HL-60/S4 (cell line): ENCODE data around the gene ATP13A1.
"Not testable (repeated sequence)": the region's sequence is repeated elsewhere in the genome, so short reads cannot be mapped to it uniquely, and the experiment has no call there.

Experiments used
- in situ Hi-C: fragments of 300-500 bp; cut with MboI; formaldehyde crosslinking; loops from 2 replicates; pipeline ENCODE4 v1.14.3; 2022; ENCODE audit warnings: low sequenced_read_pairs

The ATP13A1 gene

DNA sequence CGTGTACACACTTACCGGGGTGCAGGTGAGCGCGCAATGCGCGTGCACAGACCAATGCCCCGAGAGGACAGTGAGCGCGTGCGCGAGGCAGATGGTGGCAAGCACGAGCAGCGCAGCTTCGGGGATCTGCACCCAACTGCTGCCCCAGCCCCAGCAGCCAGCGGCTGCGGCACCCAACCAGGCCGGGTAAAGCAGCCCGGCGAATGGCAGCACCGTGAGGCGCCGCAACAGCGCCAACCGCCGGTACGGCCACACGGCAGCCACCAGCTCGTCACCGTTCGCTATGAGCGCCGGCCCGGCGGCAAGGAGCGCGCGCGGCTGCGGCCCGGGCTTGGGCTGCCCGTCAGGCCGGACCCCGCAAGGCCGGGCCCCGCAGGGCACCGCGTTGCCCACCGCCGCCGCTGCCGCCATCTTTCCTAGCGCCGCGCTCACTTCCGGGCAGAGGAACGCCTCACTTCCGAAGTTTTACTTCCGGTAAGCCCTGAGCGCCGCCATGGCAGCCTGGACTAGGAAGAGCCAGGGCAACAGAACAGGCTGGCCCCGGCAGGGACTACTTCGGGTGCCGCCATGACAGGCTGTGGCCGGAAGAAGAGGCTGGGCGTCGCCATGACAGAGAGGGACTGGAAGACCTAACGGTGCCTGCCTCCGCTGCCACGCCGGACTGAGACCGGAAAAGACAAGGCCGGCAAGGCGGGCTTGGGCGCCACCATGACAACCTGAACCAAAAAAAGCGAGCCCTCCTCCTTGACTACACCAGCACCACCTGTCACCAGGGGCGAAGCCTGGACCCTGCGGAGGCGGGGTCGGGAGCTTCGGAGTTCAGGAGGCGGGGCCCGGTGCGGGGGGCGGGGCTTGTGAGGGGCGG is at the start of gene ATP13A1:
Gene ATP13A1, minus strand, starts transcription at position 421 of the 865 bp plus-strand sequence. Its CDS starts 10 bp downstream, at position 411.
- in situ Hi-C loops: no loop called here

DNA sequence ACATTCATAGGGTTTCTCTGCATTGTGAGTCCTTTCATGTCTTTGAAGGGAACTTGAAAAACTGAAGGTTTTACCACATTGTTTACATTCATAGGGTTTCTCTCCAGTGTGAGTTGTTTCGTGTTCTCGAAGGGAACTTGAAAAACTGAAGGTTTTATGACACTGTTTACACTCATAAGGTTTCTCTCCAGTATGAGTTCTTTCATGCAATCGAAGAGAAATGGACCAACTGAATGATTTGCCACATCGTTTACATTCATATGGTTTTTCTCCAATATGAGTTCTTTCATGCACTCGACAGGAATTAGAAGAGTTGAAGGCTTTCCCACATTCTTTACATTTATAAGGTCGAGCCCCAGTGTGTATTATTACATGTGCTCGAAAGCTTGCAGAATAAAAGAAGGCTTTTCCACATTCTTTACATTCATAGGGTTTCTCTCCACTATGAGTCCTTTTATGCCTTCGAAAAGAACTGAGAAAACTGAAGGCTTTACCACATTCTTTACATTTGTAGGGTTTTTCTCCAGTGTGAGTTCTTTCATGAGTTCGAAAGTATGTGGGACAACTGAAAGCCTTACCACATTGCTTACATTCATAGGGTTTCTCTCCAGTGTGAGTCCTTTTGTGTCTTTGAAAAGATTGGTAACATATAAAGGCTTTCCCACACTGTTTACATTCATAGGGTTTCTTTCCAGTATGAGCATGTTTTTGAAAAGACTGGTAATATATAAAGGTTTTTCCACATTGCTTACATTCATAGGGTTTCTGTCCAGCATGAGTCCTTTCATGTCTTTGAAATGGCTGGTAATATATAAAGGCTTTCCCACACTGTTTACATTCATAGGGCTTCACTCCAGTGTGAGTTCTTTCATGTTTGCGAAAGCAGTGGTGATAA is 48.7 kb upstream of the ATP13A1 start:
- in situ Hi-C loops: no loop called here

DNA sequence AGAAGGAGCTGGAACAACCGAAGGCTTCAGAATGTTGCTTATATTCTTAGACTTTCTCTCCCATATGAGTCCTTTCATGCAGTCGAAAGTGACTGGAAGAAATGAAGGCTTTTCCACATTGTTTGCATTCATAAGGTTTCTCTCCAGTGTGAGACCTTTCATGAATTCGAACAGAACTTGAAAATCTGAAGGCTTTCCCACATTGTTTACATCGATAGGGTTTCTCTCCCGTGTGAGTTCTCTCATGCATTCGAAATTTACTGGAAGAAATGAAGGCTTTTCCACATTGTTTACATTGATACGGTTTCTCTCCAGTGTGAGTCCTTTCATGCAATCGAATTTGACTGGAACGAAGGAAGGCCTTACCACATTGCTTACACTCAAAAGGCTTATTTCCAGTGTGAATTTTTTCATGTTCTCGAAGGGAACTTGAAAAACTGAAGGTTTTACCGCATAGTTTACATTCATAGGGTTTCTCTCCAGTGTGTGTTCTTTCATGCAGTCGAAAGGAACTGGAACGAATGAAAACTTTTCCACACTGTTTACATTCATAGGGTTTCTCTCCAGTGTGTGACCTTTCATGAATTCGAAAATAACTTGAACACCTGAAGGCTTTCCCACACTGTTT is 47.9 kb upstream of the ATP13A1 start:
- in situ Hi-C loops: no loop called here

DNA sequence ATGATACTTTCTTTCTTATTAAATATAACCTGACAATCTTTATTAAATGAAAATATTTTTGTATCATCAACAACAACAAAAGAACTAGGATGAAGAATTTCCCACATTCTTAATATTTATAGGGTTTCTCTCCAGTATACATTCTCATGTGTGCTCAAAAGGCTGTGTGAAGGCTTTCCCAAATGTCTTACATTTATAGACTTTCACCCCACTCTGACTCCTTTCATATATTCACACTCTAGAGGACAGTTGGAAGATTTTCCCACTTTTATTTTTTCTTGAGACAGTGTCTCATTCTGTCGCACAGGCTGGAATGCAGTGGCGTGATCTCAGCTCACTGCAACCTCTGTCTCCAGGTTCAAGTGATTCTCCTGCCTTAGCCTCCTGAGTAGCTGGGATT is 47.0 kb upstream of the ATP13A1 start:
- in situ Hi-C loops: no loop called here

DNA sequence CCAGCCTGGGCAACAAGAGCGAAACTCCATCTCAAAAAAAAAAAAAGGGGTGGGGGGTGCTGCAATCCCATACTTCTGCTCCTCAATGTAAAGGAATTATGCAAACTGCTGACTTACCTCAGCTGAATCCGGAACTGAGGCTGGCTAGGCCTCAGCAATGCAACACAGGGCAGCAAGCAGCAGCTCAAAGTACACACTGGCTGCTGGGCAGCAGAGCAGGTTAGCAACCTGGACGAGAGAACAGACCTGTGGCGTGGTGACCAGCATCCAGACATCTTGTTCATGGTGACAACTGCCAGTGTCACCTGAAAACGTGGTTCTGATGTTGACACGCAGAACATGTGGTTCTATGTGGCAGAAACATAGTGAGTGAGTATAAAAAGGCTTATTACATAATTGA is 41.4 kb upstream of the ATP13A1 start:
- in situ Hi-C loops: no loop called here

DNA sequence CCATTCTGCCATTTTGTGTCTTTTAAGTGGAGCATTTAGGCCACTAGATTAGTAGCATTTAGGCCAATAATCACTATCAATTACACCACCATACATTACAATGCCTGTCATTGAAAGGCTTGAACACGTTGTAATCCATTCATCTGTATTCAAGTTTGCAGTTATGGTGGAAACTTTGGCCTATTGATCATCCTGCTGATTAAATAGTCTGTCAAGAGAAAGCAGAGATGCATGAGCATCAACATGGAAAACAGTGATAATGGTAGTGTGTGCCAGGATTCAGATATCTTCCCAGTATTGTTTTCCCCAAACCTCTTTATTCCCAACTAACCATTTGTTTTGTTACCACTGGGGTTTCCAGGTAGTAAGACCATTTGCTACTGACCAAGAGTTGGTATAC is 37.0 kb upstream of the ATP13A1 start:
- in situ Hi-C loops: not testable (repeated sequence)

DNA sequence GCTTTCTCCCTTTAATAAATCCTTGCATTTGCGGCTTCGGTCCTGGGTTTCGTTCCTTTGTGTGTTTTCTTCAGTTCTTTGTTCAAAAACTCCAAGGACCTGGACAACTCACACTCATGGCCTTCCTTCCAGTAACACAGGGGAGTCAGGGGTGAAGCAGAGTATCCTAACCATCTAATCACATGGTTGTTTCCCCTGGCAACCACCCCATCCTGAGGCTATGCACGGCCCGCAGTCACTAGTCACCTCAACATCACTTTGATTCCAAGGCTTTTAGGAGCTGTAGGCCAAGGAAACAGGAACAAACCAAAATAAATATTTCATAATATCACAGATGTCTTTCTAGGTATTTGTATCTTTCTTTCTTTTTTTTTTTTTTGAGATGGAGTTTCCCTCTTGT is 34.1 kb upstream of the ATP13A1 start:
- in situ Hi-C loops: no loop called here

DNA sequence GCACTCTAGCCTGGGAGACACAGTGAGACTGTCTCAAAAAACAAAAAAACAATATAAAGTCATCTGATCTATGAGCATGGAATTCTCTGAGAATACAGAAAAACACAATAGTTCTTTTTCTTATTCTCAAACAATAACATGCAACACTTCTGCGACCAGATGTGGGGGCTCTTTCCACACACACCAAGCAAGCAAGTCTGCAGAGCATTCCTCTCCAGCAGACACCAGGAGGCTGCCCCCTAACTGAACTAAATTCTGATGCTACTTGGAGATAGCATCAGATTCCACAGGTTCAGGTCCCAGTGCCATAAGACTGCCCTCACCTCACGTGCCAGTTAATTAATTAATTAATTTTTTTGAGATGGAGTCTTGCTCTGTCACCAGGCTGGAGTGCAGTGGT is 32.9 kb upstream of the ATP13A1 start:
- in situ Hi-C loops: no loop called here

DNA sequence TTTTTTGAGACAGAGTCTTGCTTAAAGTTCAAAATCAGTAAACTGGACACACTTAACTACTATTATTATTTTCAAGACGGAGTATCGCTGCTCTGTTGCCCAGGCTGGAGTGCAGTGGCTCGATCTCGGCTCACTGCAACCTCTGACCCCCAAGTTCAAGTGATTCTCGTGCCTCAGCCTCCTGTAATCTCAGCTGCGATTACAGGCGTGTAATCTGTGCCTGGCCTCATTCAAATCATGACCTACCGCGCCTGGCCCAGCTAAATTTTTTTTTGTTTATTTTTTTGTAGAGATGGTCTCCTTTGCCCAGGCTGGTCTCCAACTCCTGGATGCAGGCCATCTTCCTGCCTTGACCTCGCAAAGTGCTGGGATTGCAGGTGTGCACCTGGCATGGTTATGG is 28.2 kb upstream of the ATP13A1 start:
- in situ Hi-C loops: no loop called here

DNA sequence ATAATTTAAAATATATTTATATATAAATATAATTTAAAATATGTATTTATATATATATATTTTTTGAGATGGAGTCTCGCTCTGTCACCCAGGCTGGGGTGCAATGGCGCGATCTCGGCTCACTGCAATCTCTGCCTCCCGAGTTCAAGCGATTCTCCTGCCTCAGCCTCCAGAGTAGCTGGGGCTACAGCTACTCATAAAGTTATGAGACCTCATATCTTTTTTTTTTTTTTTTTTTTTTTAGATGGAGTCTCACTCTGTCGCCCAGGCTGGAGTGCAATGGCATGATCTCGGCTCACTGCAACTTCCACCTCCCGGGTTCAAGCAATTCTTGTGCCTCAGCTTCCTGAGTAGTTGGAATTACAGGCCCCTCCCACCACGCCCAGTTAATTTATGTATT is 25.5 kb upstream of the ATP13A1 start:
- in situ Hi-C loops: not testable (repeated sequence)

DNA sequence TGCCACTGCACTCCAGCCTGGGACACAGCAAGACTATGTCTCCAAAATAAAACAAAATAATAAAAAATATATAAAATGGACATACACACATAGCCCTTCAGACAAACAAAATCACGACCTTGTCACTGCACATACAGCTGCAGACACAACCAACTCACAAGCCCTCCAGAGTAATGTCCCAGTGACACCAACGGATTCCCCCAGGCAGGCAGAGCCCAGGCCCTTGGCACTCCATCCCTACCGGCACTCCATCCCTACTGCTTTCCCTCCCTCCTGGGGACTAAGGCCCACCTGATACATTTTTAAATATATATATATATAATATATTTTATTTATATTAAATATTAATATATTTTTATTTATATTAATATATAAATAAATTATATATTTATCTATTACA is 23.6 kb upstream of the ATP13A1 start:
- in situ Hi-C loops: no loop called here

DNA sequence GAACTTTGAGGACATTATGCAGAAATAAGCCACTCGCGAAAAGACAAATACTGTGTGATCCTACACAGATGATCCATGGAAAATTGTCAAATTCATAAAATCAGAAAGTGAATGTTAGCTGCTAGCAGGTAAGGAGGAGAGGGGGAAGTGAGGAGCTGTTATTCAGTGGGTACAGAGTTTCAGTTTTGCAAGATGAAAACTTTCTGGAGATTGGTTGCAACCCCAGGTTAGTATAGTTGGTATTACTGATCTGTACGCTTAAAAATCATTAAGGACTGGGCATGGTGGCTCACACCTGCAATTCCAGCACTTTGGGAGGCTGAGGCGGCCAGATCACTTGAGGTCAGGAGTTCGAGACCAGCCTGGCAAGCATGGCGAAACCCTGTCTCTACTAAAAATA is 23.1 kb upstream of the ATP13A1 start:
- in situ Hi-C loops: no loop called here

DNA sequence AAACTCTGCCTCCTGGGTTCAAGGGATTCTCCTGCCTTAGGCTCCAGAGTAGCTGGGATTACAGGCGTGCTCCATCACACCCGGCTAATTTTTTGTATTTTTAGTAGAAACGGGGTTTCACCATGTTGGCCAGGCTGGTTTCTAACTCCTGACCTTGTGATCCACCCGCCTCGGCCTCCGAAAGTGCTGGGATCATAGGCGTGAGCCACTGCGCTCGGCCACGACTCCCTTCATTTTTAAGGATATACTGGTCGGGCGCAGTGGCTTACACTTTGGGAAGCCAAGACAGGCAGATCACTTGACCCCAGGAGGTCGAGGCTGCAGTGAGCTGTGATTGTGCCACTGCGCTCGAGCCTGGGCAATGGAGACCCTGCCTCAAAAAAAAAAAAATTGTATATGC is 22.6 kb upstream of the ATP13A1 start:
- in situ Hi-C loops: not testable (repeated sequence)

DNA sequence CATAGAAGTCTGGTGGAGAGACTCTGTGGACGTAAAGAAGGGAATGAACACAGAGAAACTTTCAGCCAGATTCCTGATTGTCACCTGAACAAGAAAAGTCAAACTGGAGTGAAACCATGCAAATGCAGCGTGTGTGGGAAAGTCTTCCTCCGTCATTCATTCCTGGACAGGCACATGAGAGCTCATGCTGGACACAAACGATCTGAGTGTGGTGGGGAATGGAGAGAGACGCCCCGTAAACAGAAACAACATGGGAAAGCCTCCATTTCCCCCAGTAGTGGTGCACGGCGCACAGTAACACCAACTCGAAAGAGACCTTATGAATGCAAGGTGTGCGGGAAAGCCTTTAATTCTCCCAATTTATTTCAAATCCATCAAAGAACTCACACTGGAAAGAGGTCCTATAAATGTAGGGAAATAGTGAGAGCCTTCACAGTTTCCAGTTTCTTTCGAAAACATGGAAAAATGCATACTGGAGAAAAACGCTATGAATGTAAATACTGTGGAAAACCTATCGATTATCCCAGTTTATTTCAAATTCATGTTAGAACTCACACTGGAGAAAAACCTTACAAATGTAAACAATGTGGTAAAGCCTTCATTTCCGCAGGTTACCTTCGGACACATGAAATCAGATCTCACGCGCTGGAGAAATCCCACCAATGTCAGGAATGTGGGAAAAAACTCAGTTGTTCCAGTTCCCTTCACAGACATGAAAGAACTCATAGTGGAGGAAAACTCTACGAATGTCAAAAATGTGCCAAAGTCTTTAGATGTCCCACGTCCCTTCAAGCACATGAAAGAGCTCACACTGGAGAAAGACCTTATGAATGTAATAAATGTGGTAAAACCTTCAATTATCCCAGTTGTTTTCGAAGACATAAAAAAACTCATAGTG is 15.9 kb upstream of the ATP13A1 start:
- in situ Hi-C loops: no loop called here

DNA sequence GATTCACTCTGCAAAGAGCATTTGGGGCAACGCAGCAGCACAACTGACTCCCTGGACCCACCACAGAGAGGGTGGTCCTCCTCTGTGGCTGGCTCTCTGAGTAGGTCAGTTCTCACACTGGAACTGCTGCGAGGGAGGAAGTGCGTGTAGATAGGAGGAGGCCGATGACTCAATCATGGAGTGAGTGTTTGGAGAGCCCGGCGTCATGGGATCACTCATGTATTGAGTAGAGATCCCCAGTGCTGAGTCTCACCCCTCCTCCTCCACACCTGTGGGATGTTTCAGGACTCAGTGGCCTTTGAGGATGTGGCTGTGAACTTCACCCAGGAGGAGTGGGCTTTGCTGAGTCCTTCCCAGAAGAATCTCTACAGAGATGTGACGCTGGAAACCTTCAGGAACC is 14.1 kb upstream of the ATP13A1 start:
- in situ Hi-C loops: no loop called here

DNA sequence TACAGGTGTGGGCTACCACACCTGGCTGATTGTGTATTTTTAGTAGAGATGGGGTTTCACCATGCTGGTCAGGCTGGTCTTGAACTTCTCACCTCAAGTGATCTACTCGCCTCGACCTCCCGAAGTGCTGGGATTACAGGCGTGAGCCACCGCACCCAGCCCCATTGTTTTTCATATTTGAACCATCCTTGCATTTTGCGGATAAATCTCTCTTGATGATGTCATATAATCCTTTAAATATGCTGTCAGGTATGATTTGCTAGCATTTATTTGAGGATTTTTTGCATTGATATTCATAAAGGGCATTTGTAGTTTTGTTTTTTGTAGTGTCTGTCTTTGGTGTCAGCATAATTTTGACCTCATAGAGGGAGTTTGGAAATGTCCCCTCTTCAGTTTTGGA is 10.8 kb upstream of the ATP13A1 start:
- in situ Hi-C loops: no loop called here

DNA sequence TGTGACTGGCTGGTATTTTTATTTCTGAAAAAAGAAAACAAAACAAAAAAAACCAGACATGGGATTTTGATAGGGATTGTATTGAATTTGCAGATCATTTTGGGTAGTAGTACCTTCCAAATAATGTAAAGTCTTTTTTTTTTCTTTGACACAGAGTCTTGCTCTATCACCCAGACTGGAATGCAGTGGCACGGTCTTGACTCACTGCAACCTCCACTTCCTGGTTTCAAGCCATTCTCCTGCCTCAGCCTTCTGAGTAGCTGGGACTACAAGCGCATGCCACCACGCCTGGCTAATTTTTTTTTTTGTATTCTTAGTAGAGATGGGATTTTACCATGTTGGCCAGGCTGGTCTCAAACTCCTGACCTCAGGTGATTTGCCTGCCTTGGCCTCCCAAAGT is 9.3 kb upstream of the ATP13A1 start:
- in situ Hi-C loops: no loop called here

DNA sequence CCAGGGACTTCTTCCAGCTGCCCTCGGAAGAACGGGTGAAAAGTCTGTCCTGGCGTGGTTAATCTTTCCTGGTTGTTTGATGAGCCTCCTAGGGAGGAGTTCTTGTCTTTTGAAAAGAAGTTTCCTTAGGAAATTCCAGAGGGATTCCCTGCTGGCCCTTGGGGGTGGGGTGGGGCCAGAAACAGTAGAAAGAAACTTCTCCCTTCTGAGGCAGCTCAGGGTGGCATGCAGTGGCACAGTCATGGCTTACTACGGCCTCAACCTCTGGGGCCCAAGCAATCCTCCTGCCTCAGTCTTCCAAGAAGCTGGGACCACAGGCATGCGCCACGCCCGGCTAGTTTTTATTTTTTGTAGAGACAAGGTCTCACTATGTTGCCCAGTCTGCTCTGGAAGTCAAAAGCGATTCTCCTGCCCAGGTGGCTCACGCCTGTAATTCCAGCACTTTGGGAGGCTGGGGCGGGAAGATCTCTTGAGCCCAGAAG is 6.6 kb upstream of the ATP13A1 start:
- in situ Hi-C loops: no loop called here

DNA sequence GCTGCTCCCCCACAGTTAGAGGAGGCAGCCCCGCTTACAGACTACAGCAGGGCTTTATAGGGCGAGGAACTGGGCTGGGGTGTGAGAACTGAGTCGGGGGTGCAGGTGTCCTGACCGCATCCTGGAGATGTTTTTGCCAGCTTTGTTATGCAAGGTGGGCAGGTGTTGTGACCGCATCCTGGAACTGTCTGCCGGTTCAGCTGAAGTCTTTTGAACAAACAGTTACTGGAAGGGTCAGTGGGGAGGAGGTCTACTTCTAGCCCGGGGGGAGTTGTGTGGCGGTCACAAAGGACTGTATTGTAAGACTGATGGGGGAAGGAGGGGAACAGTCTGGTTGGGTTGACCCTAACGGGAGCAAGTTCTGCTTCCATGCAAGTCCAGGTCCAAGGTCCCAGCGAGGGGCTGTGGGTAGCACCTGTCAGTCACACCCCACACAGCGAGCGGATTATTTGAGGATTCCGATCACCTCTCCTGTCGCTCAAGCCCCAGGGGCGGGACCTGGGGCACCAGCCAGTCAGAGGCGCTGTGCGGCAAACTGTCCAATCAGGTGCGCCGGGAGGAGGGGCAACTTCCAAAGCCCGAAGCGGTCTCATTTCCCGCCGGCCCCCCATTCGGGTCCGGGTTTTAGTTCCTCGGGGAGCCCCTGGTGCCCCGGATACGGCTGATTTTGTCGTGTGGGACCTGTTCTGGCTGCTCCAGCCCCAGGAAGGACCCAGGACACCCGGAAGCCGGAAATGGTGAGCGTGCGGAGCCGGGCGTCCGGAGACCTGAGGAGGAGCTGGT is 4.9 kb upstream of the ATP13A1 start, which contains the start of gene ZNF101:
Gene ZNF101, plus strand, starts transcription at position 610 of the 783 bp plus-strand sequence. Its CDS starts 125 bp downstream, at position 735.
- in situ Hi-C loops: no loop called here
